ENCODE results near the gene TUBB1.

The TUBB1 gene

DNA sequence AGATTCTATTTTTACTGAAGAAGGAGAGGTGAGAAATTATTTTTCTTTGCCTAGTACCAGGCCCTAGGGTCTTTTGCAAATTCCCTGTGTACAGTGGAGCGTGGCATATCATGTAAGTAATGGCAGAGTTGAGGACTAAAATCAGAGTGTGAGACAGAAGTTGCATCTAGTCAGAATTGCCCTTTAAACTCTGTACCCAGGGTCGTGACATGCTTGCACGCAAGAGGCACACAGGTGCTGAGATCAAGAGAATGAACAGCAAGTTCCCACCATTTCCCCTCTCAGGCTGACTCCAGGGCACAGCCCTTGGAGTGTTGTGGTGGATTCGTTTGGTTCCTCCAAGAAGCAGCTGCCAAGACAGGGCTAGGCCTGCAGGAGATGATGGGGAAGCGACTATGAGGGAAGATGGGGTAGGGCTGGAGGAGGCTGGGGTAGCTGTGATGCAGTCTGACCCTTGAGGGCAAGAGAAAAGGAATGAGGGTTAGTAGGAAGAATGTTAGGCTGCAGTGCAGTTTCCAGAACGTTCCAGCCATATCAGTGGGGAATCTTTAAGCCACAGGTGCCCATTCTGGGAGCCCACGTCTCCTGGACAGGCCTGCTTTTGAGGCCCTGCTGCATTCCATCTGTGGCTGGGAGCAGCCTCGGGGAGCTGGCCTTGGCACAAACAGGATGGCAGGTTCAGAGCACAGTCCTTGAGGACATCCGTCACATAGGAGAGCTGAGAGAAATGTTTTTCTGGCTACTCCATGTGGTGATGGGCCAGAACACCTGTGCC is 31.3 kb upstream of the TUBB1 start:
- no peak overlapping the region for H3K4me3 ChIP-seq (ENCODE audit: low read depth, low read length)
- no peaks in the 10 kb centered on the region for H3K9me3 ChIP-seq
- peaks cover 22% of the 10 kb centered on the region for H3K4me1 ChIP-seq
- DNase-seq, result no peak
- peaks cover 73% of the 10 kb centered on the region for H3K36me3 ChIP-seq
- H3K27me3 ChIP-seq, result no peaks in the 10 kb centered on the region
- TF ChIP-seq, protein P1, sequence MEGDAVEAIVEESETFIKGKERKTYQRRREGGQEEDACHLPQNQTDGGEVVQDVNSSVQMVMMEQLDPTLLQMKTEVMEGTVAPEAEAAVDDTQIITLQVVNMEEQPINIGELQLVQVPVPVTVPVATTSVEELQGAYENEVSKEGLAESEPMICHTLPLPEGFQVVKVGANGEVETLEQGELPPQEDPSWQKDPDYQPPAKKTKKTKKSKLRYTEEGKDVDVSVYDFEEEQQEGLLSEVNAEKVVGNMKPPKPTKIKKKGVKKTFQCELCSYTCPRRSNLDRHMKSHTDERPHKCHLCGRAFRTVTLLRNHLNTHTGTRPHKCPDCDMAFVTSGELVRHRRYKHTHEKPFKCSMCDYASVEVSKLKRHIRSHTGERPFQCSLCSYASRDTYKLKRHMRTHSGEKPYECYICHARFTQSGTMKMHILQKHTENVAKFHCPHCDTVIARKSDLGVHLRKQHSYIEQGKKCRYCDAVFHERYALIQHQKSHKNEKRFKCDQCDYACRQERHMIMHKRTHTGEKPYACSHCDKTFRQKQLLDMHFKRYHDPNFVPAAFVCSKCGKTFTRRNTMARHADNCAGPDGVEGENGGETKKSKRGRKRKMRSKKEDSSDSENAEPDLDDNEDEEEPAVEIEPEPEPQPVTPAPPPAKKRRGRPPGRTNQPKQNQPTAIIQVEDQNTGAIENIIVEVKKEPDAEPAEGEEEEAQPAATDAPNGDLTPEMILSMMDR (IDR thresholded peaks at IDR 0.05; ENCODE audit: low read depth, low read length), result no peak

- peaks cover 22% of the 10 kb centered on the region for H3K4me1 ChIP-seq
- peaks cover 78% of the 10 kb centered on the region for H3K36me3 ChIP-seq
- no peak overlapping the region for H3K4me3 ChIP-seq (ENCODE audit: low read depth, low read length)
- H3K9me3 ChIP-seq, result no peaks in the 10 kb centered on the region
- no peak for DNase-seq
- H3K27me3 ChIP-seq, result no peaks in the 10 kb centered on the region
- TF ChIP-seq, protein P1 (IDR thresholded peaks at IDR 0.05; ENCODE audit: low read depth, low read length), result no peak
Observed at GRCh38 chr20:58988565-58988882, 30.7 kb upstream of the TUBB1 start.

- Histone ChIP-seq H3K27me3 (no peaks in the 10 kb centered on the region), H3K4me3 (ENCODE audit: low read depth, low read length) (no peak overlapping the region), H3K9me3 (no peaks in the 10 kb centered on the region), H3K36me3 (peaks cover 85% of the 10 kb centered on the region), H3K4me1 (peaks cover 17% of the 10 kb centered on the region)
- DNase-seq, result no peak
- TF ChIP-seq, protein P1 (IDR thresholded peaks at IDR 0.05; ENCODE audit: low read depth, low read length), result no peak
Observed at GRCh38 chr20:58989196-58989595, 30.0 kb upstream of the TUBB1 start.

DNA sequence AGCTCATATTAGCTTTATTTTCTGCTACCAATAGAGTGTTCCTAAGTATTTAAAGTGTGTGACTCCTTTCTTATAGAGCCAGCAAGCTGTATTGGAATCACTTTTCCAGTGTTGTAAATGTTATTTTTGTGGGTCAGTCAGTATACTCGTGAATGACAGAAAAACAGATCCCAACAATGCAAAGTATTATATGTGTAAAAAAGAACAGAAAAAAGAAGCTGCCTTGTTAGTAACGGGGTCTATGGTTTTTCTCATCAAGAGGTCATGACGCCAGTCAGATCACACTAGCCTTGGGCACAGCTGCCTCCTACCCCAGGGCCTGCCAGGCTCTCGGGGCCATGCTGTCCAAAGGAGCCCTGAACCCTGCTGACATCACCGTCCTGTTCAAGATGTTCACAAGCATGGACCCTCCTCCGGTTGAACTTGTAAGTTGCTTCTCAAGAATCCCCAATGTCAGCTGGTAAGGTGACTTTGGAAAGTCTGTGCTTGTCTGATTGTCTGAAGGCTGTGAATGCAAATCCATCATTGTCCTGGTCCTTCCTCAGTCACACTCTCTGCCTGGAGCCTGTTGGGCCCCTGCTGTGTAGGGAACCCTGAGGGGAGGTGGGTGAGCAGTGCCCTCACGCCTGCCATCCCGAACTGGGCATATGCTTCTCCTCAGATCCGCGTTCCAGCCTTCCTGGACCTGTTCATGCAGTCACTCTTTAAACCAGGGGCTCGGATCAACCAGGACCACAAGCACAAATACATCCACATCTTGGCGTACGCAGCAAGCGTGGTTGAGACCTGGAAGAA is 28.4 kb upstream of the TUBB1 start:
- Histone ChIP-seq H3K27me3 (no peaks in the 10 kb centered on the region), H3K9me3 (no peaks in the 10 kb centered on the region), H3K4me3 (ENCODE audit: low read depth, low read length) (no peak overlapping the region), H3K4me1 (peaks cover 13% of the 10 kb centered on the region), H3K36me3 (peaks cover 90% of the 10 kb centered on the region)
- TF ChIP-seq, protein P1 (IDR thresholded peaks at IDR 0.05; ENCODE audit: low read depth, low read length), result no peak
- no peak for DNase-seq

- H3K9me3 ChIP-seq, result no peaks in the 10 kb centered on the region
- no peak for DNase-seq
- H3K36me3 ChIP-seq, result peaks cover 90% of the 10 kb centered on the region
- no peak overlapping the region for H3K4me3 ChIP-seq (ENCODE audit: low read depth, low read length)
- H3K4me1 ChIP-seq, result peaks cover 9% of the 10 kb centered on the region
- TF ChIP-seq, protein P1 (IDR thresholded peaks at IDR 0.05; ENCODE audit: low read depth, low read length), result no peak
- no peaks in the 10 kb centered on the region for H3K27me3 ChIP-seq
Observed at GRCh38 chr20:58991715-58992114, 27.5 kb upstream of the TUBB1 start.

DNA sequence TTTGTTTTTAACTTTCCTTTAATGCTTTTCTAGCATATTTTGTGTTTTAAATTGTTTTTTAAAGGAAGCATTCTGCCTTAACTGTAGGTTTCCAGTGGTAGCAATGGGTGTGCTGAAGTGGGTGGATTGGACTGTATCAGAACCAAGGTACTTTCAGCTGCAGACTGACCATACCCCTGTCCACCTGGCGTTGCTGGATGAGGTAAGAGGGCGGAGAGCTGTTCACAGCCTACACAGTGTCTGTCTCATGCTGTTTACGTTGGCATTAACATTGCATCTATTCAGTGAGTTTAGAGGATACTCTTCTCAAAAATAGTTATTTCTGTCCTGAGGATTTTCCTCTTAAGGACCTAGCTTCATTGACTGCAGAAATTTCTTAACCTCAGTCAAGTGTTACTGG is 26.3 kb upstream of the TUBB1 start:
- H3K9me3 ChIP-seq, result no peaks in the 10 kb centered on the region
- peaks cover 81% of the 10 kb centered on the region for H3K36me3 ChIP-seq
- no peaks in the 10 kb centered on the region; the same call in 1 of the 2 replicates for H3K4me1 ChIP-seq
- no peaks in the 10 kb centered on the region for H3K27me3 ChIP-seq
- no peak for DNase-seq
- H3K4me3 ChIP-seq (ENCODE audit: low read depth, low read length), result no peak overlapping the region
- TF ChIP-seq, protein P1 (IDR thresholded peaks at IDR 0.05; ENCODE audit: low read depth, low read length), result no peak

All from BE2C (cell line).